Raji (cell line): ENCODE data around the gene SPAG8.
A peak's percentile ranks its signal among the peaks of the same experiment; 100 is the strongest.

Experiments
- POLR2A ChIP-seq: IDR thresholded peaks from 2 replicates; pipeline ENCODE4 v1.6.1; 2011; ENCODE audit warnings: low read depth, low read length, control low read depth; ENCODE audit not compliant: insufficient read depth

The SPAG8 gene, protein sequence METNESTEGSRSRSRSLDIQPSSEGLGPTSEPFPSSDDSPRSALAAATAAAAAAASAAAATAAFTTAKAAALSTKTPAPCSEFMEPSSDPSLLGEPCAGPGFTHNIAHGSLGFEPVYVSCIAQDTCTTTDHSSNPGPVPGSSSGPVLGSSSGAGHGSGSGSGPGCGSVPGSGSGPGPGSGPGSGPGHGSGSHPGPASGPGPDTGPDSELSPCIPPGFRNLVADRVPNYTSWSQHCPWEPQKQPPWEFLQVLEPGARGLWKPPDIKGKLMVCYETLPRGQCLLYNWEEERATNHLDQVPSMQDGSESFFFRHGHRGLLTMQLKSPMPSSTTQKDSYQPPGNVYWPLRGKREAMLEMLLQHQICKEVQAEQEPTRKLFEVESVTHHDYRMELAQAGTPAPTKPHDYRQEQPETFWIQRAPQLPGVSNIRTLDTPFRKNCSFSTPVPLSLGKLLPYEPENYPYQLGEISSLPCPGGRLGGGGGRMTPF

DNA sequence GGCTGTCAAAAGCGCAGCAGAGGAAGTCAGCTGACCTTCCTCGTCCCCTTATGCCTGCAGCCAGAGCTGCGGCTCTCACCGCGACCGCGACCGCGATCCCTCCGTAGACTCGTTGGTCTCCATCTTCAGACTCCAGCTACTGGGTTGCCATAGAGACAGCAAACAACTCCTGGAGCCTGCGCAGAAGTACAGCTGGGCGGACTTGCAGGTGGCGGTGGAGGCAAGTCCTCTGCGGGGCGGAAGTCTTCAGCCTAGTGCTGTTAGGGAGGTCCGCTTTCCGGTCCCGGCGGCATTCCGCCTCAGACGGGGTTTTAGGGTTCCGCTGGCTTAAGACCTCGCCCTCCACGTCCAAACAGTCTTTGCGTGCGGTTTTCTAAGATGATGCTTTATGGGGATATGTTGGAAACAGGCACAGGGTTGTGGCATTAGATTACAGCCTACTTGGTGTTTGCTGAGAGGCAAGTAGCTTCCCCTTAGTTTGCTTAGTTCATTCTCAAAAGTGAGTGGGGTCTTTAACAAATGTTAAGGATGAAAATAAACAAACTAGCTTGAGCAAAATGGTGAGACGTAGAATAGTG is at the start of gene SPAG8:
TSS of gene SPAG8 (minus strand) at position 238 of the 578 bp plus-strand sequence. CDS start at position 123, 115 bp downstream.
- peak; percentile 64 for TF ChIP-seq POLR2A

DNA sequence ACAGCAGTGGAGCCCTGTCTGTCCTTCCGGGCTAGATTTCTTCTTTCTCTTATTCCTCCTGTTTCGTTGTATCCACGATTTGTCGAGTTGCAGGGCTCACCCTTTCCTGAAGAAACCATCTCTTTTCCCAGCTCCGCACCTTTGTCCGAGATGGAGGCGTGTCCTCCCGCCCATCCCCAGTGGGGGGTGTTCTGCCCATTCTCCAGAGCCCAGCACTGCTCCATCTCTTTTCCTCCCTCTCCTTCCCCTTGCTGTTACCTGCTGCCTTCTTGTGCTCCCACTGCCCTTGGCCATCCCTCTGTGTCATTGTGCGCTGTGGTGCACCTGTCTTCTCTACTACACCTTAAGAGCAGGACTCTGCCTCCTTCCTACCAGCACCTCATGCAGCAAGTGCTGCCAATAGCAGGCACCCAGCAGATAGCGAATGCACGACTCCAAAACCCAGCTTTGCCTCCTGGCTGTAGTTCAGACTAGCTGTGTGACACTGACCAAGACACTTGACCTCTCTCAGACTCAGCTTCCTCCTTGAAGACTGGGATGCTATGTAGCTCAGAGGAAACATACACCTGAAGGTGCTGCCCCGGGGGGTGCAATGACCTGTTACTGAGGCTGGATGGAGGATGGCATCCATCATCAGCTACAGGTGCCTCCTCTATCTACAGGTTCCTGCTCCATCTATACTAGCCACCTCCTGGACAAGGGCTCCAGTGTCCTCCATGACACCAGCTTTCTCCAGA is 49.3 kb upstream of the SPAG8 start:
- TF ChIP-seq POLR2A, result no peak

DNA sequence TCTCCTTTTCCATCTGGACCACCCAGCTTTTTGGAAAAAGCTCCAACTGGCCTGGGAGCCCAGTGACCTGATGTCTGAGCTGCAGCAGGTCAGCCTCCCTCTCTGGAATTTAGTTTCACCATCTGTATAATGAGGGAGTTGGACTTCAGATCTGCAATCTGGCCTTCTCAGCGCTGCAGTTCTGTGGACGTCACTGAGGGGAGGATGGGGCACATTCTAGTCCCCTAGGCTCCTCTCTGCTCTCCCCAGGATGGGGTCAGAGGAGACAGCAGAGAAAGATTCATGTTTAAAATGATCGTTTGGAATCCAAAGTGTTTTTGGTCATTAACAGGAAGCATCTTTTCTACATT is 47.9 kb upstream of the SPAG8 start:
- no peak for TF ChIP-seq POLR2A

DNA sequence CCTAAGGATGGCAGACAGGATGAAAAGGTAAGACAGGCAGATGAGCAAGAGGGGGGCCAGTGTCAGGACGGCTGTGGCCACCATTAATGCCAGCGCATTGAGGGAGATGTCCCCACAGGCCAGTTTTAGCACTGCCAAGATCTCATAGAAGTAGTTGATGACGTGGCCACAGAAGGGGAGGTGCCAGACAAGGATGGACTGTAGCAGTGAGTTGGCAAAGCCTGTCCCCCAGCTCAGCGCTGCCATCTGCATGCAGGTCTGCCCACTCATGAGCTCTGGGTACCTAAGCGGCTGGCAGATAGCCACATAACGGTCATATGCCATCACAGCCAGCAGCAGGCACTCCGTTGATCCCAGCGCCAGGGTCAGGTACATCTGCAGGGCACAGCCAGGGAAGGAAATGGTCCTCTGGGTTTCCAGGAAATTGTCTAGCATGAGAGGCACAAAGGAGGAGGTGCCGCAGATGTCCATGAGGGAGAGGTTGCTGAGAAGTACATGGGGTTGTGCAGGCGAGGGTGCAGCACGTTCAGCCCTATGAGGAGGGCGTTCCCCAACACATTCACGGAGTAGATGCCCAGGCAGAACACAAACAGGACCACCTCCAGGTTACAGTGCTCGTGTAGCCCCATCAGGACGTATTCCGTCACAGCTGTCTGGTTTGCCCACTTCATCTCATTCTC is 47.4 kb upstream of the SPAG8 start:
- no peak for TF ChIP-seq POLR2A

DNA sequence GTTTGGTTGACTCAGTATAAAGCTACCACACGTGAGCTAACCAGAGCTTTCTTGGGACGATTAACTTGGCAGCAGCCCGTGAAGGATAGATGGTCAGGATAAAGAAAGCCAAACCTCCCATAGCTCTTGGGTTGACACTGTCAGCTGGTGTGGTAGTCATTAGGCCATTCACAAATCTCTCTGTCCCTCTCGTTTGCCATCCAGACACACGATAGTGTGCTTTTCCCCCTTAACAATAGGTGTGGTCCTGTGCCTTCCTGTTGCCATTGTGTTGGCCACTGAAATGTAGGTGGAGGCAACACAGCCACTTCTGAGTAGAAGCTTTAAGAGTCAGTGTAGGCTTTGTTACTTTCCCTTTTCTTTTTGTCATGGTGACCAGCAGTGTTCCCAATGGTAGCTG is 46.4 kb upstream of the SPAG8 start:
- no peak for TF ChIP-seq POLR2A

DNA sequence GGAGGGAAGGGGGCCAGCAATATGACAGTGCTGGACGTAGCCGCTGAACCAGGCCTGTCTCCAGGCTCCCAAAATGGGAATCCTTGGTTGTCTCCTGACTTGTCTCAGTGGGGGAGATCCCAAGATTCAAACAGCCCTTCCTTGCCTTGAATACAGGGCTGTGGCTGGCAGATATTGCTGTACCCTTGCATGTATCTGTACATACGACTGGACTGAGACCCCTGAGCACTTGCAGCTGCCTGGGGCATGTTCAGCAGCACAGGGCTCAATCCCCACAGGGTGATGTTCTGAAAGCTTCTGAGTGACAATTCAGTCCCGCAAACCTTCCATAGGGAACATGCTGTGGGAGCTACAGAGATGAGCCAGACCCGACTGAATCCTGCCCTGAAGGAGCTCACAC is 44.8 kb upstream of the SPAG8 start:
- TF ChIP-seq POLR2A, result no peak

DNA sequence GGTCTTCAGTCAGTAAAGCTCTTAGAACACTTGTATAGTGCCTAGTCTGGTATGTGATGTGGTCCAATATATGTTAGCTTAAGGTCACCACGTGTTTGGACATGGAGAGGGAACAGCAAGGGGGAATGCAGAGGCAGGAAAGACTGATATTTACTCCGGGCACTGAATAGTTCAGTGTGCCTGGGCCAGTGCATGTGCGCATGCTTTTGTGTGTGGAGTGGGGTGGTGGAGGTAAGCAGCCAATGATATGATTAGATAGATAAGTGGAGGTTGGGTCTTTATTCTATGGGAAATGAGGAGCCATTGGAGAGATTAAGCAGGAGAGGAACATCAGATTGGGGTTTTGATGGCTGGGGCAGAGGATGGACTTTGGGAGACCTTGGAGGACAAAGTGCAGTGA is 44.1 kb upstream of the SPAG8 start:
- no peak for TF ChIP-seq POLR2A

DNA sequence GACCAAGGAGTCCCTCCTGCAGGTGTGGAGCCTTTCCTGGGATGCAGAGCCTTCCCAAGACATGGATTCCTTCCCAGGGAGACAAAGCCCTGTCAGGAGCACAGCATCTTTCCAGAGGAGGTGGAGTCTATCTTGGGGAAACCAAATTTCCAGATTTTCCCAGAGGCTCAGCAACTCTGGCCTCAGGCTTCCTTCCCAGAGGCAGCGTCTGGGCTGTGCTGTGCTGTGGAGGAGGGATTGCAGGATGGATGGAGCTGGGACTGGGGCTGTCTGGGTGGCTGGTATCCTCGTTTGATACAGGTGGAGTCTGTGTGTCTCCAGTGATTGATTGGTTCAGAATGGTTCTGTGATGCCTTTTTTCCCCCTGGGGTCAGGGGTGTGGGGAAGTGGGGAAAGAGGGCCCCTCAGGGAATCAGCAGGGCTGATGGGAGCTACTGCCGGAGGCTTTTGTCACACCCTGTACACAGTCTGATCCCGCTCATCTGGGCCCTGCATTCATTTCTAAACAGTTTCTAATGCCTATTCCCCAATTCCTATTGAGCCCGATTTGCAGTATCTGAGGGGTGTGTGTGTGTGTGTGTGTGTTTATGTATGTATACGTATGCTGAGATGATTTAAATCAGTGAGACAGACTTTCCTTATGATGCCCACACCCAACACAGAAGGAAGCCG is 42.2 kb upstream of the SPAG8 start:
- no peak for TF ChIP-seq POLR2A

DNA sequence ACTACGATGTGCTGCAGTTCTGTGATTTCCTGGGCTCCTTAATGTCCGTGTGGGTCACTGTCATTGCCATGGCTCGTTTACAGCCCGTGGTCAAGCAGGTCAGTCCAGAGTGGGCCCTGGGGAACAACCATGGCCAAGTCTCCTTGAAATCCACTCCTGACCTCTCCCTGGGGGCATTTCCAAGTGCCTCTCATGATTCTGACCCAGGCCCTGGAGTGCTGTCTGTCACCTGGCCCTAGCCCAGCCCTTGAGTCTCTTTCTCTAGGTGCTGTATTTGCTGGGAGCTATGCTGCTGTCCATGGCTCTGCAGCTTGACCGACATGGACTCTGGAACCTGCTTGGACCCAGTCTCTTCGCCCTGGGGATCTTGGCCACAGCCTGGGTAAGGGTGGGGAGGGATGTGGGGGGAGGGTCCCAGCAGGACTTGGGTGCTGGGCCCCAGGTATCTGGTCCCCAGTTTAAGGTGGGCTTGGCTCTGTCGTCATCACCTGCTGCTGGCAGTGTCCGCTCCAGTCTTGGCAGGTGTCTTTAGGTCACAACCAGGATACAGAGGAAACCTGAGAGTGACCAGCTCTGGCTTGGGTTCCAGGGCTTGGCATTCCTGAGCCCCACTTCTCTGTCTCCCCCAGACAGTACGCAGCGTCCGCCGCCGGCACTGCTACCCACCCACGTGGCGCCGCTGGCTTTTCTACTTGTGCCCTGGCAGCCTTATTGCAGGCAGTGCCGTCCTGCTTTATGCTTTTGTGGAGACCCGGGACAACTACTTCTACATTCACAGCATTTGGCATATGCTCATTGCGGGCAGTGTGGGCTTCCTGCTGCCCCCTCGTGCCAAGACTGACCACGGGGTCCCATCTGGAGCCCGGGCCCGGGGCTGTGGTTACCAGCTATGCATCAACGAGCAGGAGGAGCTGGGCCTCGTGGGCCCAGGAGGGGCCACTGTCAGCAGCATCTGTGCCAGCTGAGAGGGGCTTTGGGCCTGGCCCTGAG is 41.1 kb upstream of the SPAG8 start:
- no peak for TF ChIP-seq POLR2A

DNA sequence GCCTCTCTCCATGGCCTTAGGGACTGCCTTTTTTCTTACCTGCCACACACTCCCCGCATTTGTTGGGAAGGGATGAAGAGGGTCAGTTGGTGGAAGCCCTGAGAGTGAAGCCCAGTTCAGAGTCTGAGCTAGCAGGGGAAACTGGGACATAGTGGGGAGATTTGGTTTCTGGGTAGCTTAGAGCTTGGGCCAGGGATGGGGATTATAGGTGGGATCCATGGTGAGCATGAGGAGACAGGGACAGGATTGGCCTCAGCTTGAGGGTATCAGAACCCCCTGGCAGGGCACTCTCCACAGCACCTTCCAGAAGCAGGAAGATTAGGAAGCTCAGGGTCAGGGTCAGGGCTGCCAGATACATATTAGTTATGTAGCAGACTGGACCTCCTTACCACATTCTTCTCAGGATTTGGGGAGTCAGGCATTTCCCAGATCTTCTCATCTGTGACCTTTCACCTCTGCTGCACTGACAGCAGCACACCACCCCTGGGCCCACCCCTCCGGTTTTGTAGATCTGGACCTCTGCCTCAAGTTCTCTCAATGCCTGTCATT is 40.3 kb upstream of the SPAG8 start:
- TF ChIP-seq POLR2A, result no peak

DNA sequence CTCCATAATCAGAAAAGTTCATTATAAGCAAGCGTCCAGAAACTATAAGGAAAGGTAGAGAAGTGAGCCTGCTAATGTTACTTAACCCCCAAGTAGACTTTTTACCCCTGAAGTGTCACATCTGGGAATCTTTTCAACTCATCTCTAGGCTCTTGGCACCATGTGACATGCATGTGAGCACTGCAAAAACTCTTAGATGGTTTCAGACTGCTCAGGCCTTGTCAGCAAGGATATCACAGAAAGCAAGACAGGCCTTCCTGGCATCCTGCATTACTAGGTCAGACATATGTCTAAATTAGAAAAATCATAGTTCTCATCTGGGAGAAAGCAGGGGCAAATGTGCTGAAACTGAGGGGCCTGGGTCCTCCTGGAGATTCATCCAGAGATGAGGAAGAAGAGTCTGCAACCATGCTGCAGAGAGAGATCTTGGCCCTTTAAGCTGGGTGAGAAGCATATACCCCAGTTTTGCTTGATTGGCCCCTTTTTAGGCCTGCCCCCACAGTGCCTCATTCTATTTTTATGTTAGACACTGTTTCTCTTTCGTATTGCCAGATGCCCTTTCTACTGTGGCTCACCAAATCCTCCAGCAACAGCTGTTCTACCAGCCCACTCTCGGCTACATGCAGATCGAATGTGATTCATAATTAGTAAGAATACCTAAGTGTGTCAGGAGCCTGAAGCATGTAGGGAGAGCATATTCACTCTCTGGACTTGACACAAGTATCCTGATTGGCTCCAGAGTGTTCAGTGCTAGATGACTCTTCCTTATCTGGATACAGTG is 35.9 kb upstream of the SPAG8 start:
- no peak; the same call in 1 of the 2 replicates for TF ChIP-seq POLR2A

DNA sequence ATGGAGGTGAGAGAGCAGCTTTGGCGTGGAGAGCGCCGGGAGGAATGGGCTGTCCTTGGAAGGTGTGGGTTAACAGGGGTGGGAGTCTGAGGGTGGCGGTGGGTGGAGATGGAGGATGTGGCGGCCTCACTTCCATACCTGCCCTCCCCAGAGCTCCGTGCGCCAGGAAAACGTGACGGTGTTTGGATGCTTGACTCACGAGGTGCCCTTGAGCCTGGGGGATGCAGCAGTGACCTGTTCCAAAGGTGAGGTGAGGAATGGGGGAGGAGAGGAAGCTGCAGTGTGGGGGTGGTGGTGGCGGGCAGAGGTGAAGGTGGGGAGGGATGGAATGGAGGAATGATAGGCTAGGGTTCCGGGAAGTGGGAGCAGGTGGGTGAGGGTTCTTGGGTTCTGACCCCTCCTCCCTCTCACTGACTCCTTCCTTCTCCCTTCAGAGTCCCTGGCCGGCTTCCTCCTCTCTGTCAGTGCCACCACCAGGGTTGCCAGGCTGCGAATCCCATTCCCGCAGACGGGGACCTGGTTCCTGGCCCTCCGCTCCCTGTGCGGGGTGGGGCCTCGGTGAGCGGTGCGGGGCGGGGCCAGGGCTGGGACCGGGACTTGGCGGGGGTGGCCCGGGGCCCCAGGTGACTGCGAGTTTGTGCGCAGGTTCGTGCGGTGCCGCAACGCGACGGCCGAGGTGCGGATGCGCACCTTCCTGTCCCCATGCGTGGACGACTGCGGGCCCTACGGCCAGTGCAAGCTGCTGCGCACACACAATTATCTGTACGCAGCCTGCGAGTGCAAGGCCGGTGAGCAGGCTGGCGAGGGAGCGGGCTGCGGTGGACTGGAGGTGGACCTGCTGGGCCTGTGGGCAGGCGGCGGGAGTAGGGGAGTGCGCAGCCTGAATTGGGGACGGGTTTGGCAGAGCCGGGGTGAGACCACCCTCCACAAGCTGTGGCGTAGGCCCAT is 34.0 kb upstream of the SPAG8 start:
- no peak for TF ChIP-seq POLR2A
